GM21619 (cell line): Measurements from ENCODE around the gene SLC41A3.
"Not testable (repeated sequence)": the region's sequence is repeated elsewhere in the genome, so short reads cannot be mapped to it uniquely, and the experiment has no call there.

ENCODE experiments used
- ATAC-seq: cut with Tn5 transposase; IDR thresholded peaks from one replicate; pipeline ENCODE4 v1.9.1; 2021; ENCODE audit not compliant: unreplicated experiment

Gene SLC41A3

GRCh38 chr3:126008219-126008618 is 75.7 kb downstream of the SLC41A3 start:
- ATAC-seq, result no peak

DNA sequence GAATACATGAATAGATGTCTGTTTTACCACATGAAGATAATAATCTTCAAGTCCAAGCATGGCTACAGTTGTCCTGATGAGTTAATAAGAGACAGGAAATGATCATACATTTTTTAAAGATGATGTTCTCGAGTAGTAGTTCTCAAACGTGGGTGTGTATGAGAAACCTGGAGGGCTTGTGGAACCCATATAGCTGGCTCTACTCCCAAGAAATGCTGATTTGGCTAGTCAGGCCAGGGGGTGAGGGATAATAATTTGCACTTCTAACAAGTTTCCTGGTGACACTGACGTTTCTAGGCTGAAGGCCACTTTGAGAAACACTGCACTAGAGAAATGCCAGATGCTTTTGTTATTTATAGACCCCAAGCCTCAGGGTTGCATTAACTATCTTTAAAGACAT is 78.0 kb downstream of the SLC41A3 start:
- ATAC-seq, result no peak

DNA sequence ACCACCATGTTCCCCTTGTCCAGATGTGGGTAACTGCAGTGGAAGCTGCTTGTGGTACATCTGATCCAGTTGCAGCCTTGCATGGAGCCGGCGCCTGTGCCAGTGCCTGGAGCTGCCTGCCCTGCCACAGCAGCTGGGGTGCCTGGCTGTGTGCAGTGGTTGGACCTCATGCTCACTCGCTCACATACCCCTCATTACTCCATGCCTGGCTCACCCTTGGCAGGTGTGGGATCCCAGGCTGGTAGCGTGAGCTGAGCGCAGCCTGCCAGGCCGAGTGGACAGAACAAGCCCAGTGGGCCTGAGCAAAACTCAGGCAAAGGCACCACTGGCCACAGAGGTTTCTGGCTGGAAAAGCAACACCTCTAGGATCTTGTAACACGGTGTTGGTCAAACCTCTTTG is 79.2 kb downstream of the SLC41A3 start:
- no peak for ATAC-seq

DNA sequence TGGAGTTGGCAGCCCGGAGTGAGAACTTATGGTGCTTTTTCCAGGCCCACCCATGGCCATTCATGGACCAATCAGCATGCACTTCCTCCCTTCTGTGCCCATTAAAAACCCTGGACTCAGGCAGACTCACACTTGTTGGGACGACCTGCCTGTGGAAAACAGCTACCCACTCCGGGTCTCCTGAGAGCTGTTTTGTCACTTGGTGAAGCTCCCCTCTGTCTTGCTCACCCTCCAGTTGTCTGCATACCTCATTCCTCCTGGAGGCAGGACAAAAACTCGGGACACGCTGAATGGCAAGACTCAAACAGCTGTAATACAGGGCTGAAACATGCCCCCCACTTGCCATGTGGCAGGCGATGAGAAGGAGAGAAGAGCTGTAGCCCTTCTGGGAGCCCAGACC is 79.7 kb downstream of the SLC41A3 start:
- no peak for ATAC-seq

DNA sequence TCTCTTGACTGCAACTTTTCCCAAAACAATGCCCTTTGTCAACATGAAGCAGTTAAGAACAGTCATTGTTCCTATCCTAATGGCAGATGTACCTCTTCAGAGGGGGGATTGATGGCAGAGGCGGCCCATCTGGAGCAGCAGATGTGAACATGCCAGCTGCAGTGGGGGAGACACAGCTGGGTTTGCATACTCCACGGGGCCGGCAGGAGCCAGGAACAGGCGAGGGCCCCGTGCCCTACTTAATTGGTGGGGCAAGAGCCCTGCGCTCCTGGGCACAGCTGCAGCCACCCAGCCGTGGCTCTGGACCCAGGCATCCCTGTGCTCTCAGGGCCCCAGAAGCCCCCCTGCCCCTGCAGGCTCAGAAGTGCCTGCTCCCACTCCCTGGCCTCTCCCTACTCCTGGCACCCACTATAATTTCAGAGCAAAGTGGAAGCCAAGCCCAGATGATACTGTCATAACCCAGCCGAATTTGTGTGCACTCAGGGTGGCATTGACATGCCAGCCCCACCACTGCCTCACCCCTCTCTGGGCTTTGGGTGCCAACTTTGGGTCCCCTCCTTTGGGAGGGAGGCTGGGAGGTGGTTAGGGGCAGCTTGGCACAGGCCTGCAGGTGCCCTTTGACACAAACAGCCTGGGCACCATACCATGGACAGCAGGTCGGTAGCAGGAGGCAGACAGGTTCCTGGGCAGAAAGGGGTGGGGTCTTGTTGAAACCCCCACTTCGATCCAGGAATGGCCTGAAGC is 80.3 kb downstream of the SLC41A3 start:
- no peak for ATAC-seq

DNA sequence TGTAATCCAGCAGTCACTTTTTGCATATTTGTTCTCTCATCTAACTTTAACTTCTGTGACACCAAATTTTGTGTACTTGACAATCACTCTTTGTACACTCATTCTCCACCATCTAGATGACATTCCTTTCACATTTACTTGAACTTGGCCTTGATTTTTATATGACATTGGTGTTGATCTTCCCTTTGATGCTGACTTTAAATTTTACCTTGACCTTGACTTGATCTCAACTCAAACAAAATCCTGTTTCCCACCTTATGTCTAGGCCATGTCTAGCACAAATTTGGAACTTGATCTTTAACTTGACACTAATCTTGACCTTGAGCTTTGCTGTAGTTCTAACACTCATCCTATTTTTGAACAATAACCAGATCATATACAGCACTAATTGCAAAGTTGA is 81.7 kb downstream of the SLC41A3 start:
- ATAC-seq, result no peak

DNA sequence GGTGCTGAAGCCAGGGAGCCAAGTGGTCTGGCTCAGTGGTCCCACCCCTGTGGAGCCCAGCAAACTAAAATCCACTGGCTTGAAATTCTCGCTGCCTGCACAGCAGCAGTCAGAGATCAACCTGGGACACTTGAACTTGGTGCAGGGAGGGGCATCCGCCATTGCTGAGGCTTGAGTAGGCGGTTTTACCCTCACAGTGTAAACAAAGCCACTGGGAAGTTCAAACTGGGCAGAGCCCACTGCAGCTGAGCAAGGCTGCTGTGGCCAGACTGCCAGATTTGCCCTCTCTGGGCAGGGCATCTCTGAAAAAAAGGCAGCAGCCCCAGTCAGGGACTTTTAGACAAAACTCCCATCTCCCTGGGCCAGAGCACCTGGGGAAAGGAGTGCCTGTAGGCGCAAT is 87.2 kb downstream of the SLC41A3 start:
- ATAC-seq, result not testable (repeated sequence)

DNA sequence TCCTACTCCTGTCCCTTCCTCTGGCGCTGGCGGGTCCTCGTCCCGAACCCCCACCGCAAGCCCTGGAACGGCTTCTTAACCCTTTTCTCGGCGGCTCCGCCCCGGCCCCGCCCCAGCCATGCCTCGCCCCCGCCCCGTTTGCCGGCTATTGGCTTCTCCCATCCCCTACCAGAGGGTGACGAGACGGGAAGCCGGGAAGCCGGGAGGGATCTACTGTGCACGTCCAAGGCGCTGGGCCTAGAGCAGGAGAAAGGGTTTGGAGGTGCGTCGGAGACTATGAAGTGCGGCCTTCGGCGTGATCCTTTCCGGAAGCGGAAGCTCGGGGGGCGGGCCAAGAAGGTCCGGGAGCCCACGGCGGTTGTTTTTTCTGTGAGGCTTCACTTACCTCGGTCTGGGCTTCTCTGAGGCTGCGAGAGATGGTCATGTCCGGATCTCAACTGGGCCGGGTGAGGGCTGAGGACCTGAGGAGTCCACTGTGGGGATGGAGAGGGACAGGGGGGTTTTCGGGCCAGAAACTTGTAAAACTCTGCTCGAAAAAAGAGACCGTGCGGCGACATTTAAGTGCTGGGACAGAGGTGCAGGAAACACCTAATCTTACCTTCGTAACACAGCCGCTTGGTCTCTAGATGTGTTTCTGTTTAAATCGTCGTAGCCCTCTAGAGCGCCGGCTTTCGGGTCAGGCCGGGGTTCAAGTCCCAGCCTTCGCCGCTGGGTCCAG is 93.5 kb downstream of the SLC41A3 start:
- ATAC-seq, result peak; percentile 80

DNA sequence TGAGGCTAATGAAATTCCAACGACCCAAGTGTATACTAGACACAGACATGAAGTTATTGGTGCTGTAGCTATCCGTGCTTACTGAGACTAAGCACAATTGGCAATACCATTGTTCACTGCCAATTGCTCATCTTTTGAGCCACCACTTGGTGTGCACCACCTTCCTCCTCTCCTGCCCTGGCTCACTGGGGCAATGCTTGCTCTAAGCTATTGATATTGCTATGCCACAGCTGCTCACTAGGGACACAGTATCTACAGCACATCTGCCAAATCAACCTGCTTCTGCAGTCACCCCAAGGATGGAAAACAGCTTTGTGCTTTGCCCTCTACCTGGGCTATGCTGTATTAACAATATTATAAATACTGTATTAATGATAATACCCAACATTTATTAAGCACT is 99.0 kb downstream of the SLC41A3 start:
- ATAC-seq, result not testable (repeated sequence)

DNA sequence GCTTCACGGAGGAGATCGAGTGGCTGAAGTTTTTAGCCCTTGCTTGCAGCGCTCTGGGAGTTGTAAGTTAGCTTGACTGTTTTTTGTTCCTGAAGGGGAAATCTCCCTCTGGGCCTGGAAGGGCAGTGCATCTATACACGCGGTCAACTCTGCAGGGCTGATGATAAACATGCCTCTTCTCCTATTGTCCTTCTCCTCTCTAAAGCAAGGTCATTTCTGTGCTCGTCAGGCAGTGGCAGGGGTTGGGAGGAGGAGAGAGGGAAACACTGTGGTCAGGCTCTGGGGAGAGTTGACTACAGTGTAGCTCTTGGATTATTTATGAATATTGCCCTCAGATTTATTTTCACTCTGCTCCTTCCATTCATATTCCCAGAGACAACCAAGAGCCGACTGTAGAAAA is 106.8 kb downstream of the SLC41A3 start:
- not testable (repeated sequence) for ATAC-seq

GRCh38 chr3:125976003-125976390 is 107.9 kb downstream of the SLC41A3 start:
- ATAC-seq, result not testable (repeated sequence)

DNA sequence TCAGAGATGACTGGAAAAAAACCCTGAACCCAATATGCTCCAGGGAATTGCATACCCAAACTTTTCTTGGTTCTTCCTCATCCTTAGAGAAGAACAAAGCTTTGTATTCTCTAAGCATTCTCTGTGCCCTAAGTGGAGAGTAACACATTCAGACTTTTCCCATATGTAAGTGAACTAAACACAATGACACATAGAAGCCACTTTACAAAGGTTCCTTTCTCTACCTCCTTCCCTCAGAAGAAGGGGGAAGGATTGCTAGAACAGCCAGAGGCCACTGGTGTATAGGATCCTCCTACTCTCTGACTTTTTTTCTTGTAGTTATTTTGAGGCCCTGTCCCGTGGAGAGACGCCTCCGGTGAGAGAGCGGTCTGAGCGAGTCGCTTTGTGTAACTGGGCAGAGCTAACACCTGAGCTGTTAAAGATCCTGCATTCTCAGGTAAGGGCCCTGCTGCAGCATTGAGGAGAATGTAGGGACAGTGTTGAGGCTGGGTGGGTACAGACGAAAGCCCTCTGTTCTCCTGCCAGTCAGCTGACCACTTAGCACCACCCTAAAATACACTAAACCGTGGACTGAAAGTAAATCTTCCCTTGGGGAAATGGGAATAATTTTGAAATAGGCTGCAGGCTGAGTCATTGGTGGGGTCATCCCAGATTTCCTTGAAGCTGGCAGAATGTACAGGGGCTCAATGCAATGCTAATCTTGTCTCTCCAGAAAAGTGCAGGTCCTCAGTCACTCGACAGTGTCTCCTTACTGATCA is 108.5 kb downstream of the SLC41A3 start:
- not testable (repeated sequence) for ATAC-seq

GRCh38 chr3:125971997-125972944 is 111.7 kb downstream of the SLC41A3 start:
- not testable (repeated sequence) for ATAC-seq

GRCh38 chr3:125968701-125969592 is 115.0 kb downstream of the SLC41A3 start, which contains the start of gene ROPN1B:
Gene ROPN1B, plus strand, starts transcription at chr3:125969178. Its CDS starts 2,877 bp downstream, at chr3:125972055.
- not testable (repeated sequence) for ATAC-seq

DNA sequence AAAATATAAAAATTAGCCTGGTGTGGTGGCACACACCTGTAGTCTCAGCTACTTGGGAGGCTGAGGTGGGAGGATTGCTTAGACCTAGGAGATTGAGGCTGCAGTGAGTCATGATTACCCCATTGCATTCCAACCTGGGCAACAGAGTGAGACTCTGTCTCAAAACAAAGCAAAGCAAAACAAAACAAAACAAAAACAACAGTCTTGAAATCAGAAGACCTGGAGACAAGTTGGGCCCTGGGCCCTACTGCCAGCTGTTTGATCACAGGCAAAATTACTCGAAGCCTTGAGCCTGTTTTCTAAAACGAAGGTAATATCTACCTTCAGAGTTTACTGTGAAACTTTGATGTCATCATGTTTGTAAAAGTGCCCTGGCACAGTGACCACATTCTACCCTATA is 115.8 kb downstream of the SLC41A3 start:
- ATAC-seq, result not testable (repeated sequence)

DNA sequence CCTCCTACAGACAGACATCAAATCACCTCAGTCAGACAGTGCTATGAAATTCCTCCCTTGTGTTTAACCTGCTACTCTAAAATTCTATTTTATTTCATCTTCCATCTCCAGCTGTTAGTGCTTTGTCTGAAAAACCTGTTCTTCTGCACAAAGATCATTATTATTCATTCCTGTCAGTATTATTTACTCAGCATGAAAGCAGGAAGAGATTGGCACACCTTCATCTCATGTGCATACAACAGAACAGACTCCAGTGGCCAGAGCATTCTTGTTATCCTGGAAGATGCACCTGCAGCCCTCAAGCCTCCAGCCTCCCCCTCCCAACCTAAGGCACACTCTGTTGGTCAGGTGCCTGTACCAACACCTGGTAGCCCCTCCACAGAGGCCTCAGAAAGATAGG is 116.8 kb downstream of the SLC41A3 start:
- ATAC-seq, result no peak

- ATAC-seq, result no peak
These were observed 118.4 kb downstream of the SLC41A3 start for GRCh38 chr3:125965505-125965904.

DNA sequence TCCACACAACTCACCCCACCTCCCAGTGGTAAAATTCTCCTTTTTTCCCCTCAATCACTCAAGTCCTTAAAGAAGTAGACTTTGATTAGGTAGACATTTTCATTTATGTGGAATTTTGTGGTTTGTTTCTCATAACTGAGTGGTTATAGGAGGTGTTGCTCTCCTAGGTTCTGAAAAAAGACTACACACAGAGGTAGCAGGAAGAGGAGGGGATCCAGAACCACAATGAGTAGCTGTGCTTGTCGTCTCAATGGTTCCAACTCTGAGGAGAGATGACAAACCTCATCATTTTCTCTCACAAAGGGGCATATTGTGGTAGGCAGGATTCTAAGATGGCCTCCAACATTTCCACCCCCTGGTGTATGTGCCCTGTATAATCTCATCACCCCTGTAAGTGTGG is 120.1 kb downstream of the SLC41A3 start:
- ATAC-seq, result not testable (repeated sequence)

GRCh38 chr3:125961289-125961589 is 122.7 kb downstream of the SLC41A3 start:
- ATAC-seq, result no peak
